Measurements from ENCODE around the gene STARD8. TPM values are rescaled to one million over a fixed set of nuclear protein-coding genes. Genes with fewer than 3 reads are reported as not detected.
"Not testable (repeated sequence)": the region's sequence is repeated elsewhere in the genome, so short reads cannot be mapped to it uniquely, and the experiment has no call there.

The STARD8 gene
- total RNA-seq, 1 donor: 2.0 TPM

DNA sequence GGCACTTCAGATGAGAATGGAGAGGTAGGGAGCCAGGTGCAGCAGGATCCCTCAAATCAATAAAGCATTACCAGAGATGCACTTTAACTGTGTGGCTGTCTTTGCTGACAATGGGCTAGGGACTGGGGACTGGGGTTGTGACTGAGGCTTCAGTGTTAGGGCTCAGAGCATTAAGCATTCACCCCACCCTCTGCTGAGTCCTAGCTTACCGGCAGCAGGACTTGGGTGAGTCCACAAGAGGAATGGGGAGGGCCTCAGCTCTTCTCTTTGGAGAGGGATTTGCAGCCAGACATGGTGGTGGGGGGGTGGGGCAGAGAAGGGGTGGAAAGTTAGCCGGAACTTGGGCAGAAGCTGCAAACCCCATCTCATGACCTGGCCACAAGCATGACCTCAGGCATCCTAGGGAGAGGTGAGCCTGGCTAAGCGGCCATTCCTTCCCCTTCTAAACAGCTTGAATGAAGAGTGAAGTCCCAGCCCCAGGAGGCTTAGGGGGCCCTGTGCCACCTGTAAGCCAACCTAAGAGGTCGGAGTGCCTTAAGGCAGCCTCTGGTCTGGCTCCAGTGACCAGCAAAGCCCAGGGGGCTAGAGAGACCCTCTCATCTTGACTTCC, 78.4 kb downstream of the STARD8 start:
- H3K27me3 ChIP-seq (ENCODE audit: insufficient read depth, low read length): no peaks in the 10 kb centered on the region
- no peak overlapping the region for H3K4me3 ChIP-seq (ENCODE audit: low read length)
- H3K9me3 ChIP-seq (ENCODE audit: low read depth, low read length): no peaks in the 10 kb centered on the region
- no peaks in the 10 kb centered on the region for H3K4me1 ChIP-seq (ENCODE audit: insufficient read depth, low read length)

DNA sequence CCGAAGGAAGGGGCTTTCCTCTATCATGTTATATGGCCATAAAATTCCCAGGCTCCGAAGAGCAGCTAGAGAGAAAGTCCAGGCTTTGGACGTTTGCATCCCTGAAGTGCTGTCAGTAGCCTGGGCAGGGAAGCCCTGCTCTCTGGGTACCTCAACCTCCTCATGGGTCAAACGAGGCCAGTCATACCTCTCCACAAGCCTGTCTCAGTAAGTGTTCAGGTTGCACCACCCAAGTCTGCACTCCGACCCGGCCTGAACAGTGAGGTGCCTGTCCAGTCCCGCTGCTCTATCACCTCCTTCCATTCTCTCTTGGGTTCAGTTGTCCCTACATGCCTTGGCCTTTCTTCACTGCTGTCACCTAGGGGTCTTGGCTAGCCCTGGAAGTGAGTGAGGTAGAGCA, 78.9 kb downstream of the STARD8 start:
- H3K4me1 ChIP-seq (ENCODE audit: insufficient read depth, low read length): no peaks in the 10 kb centered on the region
- no peaks in the 10 kb centered on the region for H3K27me3 ChIP-seq (ENCODE audit: insufficient read depth, low read length)
- H3K9me3 ChIP-seq (ENCODE audit: low read depth, low read length): no peaks in the 10 kb centered on the region
- H3K4me3 ChIP-seq (ENCODE audit: low read length): no peak overlapping the region

- Histone ChIP-seq H3K9me3 (ENCODE audit: low read depth, low read length) (no peaks in the 10 kb centered on the region), H3K4me3 (ENCODE audit: low read length) (no peak overlapping the region), H3K27me3 (ENCODE audit: insufficient read depth, low read length) (no peaks in the 10 kb centered on the region), H3K4me1 (ENCODE audit: insufficient read depth, low read length) (no peaks in the 10 kb centered on the region)
Measured at GRCh38 chrX:68727696-68728095, 80.2 kb downstream of the STARD8 start.

DNA sequence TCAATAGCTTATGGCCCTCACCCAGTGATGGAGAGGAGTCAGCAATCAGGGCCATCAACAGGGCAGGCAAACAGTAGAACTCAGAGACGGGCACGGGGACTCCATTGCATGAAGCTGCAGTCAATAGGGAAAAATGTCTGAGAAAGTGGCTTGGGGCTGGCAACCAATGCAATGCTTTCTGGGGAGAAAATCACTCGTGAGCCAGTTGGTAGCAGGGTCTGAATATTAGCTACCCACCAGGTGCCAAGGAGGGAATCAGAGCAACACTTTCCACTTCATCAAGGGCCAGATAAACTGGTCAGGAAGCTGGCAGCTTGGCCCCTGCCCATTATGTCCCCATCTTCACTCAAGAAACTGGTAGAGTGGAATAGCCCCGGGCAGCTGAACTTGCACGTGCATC, 80.7 kb downstream of the STARD8 start:
- Histone ChIP-seq H3K27me3 (ENCODE audit: insufficient read depth, low read length) (no peaks in the 10 kb centered on the region), H3K9me3 (ENCODE audit: low read depth, low read length) (no peaks in the 10 kb centered on the region), H3K4me3 (ENCODE audit: low read length) (no peak overlapping the region), H3K4me1 (ENCODE audit: insufficient read depth, low read length) (no peaks in the 10 kb centered on the region)

DNA sequence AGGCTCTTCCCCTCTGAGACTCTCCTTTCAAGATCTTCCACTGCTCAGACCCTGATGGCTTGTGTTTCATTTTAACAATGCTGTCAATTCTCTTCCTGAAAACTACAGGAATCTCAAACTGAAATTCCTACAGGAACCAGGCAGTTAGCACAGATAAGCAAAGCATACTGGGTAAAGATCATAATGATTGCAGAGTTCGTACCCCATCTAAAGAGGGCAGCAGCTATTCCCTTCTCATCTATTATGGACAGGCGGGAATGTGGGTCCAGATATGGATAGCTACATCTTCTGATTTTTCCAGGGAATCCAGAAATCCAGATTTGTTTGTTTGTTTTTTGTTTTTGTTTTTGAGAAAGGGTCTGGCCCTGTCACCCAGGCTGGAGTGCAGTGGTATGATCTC, 83.8 kb downstream of the STARD8 start:
- no peaks in the 10 kb centered on the region for H3K27me3 ChIP-seq (ENCODE audit: insufficient read depth, low read length)
- H3K4me3 ChIP-seq (ENCODE audit: low read length): no peak overlapping the region
- no peaks in the 10 kb centered on the region for H3K9me3 ChIP-seq (ENCODE audit: low read depth, low read length)
- no peaks in the 10 kb centered on the region for H3K4me1 ChIP-seq (ENCODE audit: insufficient read depth, low read length)

DNA sequence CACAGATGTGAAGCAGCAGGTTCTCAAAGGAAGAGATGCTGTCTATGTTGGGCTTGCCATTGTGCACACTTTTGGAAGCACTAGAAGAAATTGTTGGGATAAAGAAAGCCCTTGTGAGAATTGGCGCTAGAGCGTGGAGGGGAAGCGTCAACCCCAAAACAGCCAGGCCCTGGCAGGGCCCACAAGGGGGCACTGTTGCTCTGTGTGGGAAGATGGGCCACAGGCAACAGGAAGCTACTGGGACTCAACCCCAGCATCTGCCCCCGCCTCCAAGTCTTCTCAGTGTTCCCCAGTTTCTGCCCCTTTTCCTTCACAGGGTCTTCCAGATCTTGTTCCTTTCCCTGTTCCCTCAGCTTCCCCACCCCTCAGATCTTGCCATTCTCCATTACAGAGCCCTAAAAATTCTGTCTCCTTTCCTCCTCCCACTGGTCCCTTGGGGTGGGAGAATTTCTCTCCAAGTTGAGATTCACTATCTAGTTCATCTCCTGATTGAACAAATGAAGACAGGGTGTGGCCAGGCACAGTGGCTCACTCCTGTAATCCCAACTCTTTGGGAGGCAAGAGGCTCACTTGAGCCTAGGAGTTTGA, 85.5 kb downstream of the STARD8 start:
- H3K27me3 ChIP-seq (ENCODE audit: insufficient read depth, low read length): no peaks in the 10 kb centered on the region
- no peaks in the 10 kb centered on the region for H3K4me1 ChIP-seq (ENCODE audit: insufficient read depth, low read length)
- no peaks in the 10 kb centered on the region for H3K9me3 ChIP-seq (ENCODE audit: low read depth, low read length)
- no peak overlapping the region for H3K4me3 ChIP-seq (ENCODE audit: low read length)

DNA sequence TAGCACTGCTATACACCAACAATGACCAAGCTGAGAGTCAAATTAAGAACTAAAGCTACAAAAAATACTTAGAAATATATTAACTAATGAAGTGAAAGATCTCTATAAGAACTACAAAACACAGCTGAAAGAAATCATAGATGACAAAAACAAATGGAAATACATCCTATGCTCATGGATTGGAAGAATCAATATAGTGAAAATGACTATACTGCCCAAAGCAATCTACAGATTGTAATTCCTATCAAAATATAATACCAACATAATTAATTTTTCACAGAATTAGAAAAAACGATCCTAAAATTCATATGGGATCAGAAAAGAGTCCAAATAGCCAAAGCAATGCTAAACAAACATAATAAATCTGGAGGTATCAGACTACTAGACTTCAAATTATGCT, 87.8 kb downstream of the STARD8 start:
- Histone ChIP-seq H3K9me3 (ENCODE audit: low read depth, low read length) (no peaks in the 10 kb centered on the region), H3K27me3 (ENCODE audit: insufficient read depth, low read length) (no peaks in the 10 kb centered on the region), H3K4me1 (ENCODE audit: insufficient read depth, low read length) (no peaks in the 10 kb centered on the region), H3K4me3 (ENCODE audit: low read length) (no peak overlapping the region)

GRCh38 chrX:68741864-68742263, 94.4 kb downstream of the STARD8 start:
- H3K9me3 ChIP-seq (ENCODE audit: low read depth, low read length); H3K4me1 ChIP-seq (ENCODE audit: insufficient read depth, low read length); H3K27me3 ChIP-seq (ENCODE audit: insufficient read depth, low read length); H3K4me3 ChIP-seq (ENCODE audit: low read length): not testable (repeated sequence)

- no peaks in the 10 kb centered on the region for H3K9me3 ChIP-seq (ENCODE audit: low read depth, low read length)
- H3K27me3 ChIP-seq (ENCODE audit: insufficient read depth, low read length): no peaks in the 10 kb centered on the region
- H3K4me1 ChIP-seq (ENCODE audit: insufficient read depth, low read length): no peaks in the 10 kb centered on the region
- H3K4me3 ChIP-seq (ENCODE audit: low read length): no peak overlapping the region
Measured at GRCh38 chrX:68743754-68744153, 96.3 kb downstream of the STARD8 start.

GRCh38 chrX:68746988-68747387, 99.5 kb downstream of the STARD8 start:
- Histone ChIP-seq H3K4me3 (ENCODE audit: low read length) (no peak overlapping the region), H3K9me3 (ENCODE audit: low read depth, low read length) (no peaks in the 10 kb centered on the region), H3K27me3 (ENCODE audit: insufficient read depth, low read length) (no peaks in the 10 kb centered on the region), H3K4me1 (ENCODE audit: insufficient read depth, low read length) (no peaks in the 10 kb centered on the region)

DNA sequence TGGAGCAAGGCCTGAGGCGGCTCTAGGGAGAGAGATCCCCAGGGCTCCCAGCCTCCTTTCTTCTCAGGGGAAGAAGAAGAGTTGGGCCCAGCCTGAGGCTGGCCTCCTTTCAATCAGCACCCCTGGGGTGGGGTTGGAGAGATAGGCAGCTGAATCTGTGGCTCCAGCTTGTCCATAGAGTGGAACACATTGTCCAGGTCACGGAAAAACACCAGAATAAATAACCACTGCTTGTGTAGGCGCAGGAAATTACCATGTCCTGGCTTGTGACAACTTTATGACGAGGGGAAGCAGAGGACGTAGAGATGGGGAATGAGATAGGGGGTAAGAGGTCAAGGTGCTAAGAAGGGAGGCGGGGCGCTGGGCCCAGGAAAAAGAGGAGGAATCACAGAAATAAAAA, 100.6 kb downstream of the STARD8 start:
- H3K27me3 ChIP-seq (ENCODE audit: insufficient read depth, low read length): no peaks in the 10 kb centered on the region
- no peaks in the 10 kb centered on the region for H3K4me1 ChIP-seq (ENCODE audit: insufficient read depth, low read length)
- no peak overlapping the region for H3K4me3 ChIP-seq (ENCODE audit: low read length)

GRCh38 chrX:68749426-68749825, 102.0 kb downstream of the STARD8 start:
- no peak overlapping the region for H3K4me3 ChIP-seq (ENCODE audit: low read length)
- H3K27me3 ChIP-seq (ENCODE audit: insufficient read depth, low read length): no peaks in the 10 kb centered on the region
- no peaks in the 10 kb centered on the region for H3K9me3 ChIP-seq (ENCODE audit: low read depth, low read length)
- no peaks in the 10 kb centered on the region for H3K4me1 ChIP-seq (ENCODE audit: insufficient read depth, low read length)

More for the DNA sequence above, 100.6 kb downstream of the STARD8 start:
- no peaks in the 10 kb centered on the region for H3K9me3 ChIP-seq (ENCODE audit: low read depth, low read length)

- Histone ChIP-seq H3K9me3 (ENCODE audit: low read depth, low read length) (no peaks in the 10 kb centered on the region), H3K27me3 (ENCODE audit: insufficient read depth, low read length) (no peaks in the 10 kb centered on the region), H3K4me3 (ENCODE audit: low read length) (no peak overlapping the region), H3K4me1 (ENCODE audit: insufficient read depth, low read length) (no peaks in the 10 kb centered on the region)
Measured at GRCh38 chrX:68750316-68750715, 102.8 kb downstream of the STARD8 start.

- no peak overlapping the region for H3K4me3 ChIP-seq (ENCODE audit: low read length)
- no peaks in the 10 kb centered on the region for H3K27me3 ChIP-seq (ENCODE audit: insufficient read depth, low read length)
- H3K9me3 ChIP-seq (ENCODE audit: low read depth, low read length): no peaks in the 10 kb centered on the region
- H3K4me1 ChIP-seq (ENCODE audit: insufficient read depth, low read length): no peaks in the 10 kb centered on the region
Measured at GRCh38 chrX:68751372-68751771, 103.9 kb downstream of the STARD8 start.

DNA sequence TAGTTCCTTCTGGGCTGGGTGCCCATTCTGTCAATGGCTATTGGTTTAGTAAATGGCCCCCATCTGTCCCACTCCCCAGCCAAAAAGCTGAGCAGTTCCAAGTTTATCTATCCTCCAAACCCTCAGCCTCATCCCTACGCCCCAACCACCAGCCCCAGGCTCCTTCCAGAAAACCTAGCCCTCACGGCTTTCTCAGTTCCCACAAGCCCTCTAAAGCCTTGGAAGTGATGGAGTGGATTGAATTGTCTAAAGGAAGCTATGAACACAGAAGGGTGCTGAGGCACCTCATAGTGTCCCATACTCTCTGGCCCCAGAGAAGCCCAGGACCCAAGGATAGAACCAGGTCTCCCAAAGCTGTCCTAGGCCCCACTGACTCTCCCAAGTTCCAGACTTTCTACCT, 105.8 kb downstream of the STARD8 start:
- Histone ChIP-seq H3K27me3 (ENCODE audit: insufficient read depth, low read length) (no peaks in the 10 kb centered on the region), H3K4me3 (ENCODE audit: low read length) (no peak overlapping the region), H3K4me1 (ENCODE audit: insufficient read depth, low read length) (no peaks in the 10 kb centered on the region), H3K9me3 (ENCODE audit: low read depth, low read length) (no peaks in the 10 kb centered on the region)

DNA sequence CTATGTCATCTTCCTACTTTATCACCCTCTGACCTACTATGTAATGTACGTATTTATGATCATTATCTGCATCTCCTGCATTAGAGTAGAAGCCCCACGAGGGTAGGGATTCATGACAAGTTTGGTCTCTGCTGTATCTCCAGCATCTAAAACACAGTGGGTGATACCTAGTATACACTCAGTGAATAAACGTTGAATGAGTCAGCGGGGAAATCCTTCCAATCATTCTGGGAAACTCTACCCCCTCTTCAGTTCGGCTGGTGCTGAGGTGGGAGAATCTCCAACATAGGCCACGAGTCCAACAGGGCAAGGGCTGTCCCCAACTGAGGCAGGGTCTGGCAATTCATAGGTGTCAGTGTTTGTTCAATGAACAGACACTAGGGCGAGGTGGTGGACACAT, 106.9 kb downstream of the STARD8 start:
- Histone ChIP-seq H3K9me3 (ENCODE audit: low read depth, low read length) (no peaks in the 10 kb centered on the region), H3K4me1 (ENCODE audit: insufficient read depth, low read length) (no peaks in the 10 kb centered on the region), H3K27me3 (ENCODE audit: insufficient read depth, low read length) (no peaks in the 10 kb centered on the region), H3K4me3 (ENCODE audit: low read length) (no peak overlapping the region)
